ENCODE data around the gene DIMT1. TPM values are rescaled to one million over a fixed set of nuclear protein-coding genes. Genes with fewer than 3 reads are reported as not detected.

The DIMT1 gene
- total and polyA plus RNA-seq, 2 of the 8 experiments (the other 6 are each of a cell fraction or from before 2014, with no cell fraction given) = 19.3 to 42.1 TPM

DNA sequence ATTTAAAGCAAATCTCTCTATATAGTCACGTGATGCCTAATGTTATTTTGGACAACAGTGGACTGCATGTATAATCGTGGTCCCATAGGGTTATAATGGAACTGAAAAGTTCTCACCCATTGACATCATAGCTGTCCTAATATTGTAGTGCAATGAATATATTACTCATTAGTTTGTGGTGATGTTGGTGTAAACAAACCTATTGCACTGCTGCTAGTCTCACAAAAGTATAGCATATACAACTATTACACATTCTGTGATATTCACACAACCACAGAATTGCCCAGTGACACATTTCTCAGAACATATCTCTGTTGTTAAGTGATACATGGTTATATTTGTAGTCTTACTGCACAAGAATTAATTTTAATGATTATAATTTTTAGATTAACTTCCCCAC lies 46.6 kb upstream of the DIMT1 start:
- no peak overlapping the region for H2AFZ ChIP-seq (ENCODE audit: low read length)
- H3K23me2 ChIP-seq (ENCODE audit: low read depth, low read length) = peaks cover 5% of the 10 kb centered on the region; the same call in 1 of the 2 replicates
- no peak overlapping the region for H2BK15ac ChIP-seq (ENCODE audit: low read length)
- no peak overlapping the region for H4K91ac ChIP-seq (replicated peaks; ENCODE audit: insufficient read length, low read length)
- H2BK120ac ChIP-seq (replicated peaks; ENCODE audit: low read depth, low read length) = no peak overlapping the region
- DNase-seq (ENCODE audit: low read depth in 1 of 2, low spot score in 2 of 2) = no peak
- no peak overlapping the region for H4K8ac ChIP-seq (ENCODE audit: extremely low read depth, insufficient read depth, low read length)
- no peak overlapping the region for H3K4ac ChIP-seq (replicated peaks; ENCODE audit: insufficient read length, low read depth, low read length)
- no peaks in the 10 kb centered on the region for H3K9me3 ChIP-seq (ENCODE audit: insufficient read depth in 2 of 2, low read depth in 1 of 2, low read length in 1 of 2)
- no peaks in the 10 kb centered on the region for H3K4me1 ChIP-seq (replicated peaks in 1 of 4; ENCODE audit: control insufficient read depth in 3 of 4, insufficient read depth in 4 of 4, low read length in 3 of 4)
- no peak overlapping the region for H3K23ac ChIP-seq (ENCODE audit: insufficient read length)
- no peak overlapping the region for H3K14ac ChIP-seq (ENCODE audit: insufficient read length)
- no peak overlapping the region for H3K18ac ChIP-seq (ENCODE audit: extremely low read depth, low read length)
- H4K20me1 ChIP-seq (replicated peaks in 1 of 2; ENCODE audit: control insufficient read depth in 1 of 2, insufficient read depth in 2 of 2, low read length in 2 of 2) = peaks cover 0 to 5% of the 10 kb centered on the region in 2 experiments
- 0 out of 4 replicates have a peak, but pooled peaks cover 0 to 8% of the 10 kb centered on the region in 2 experiments for H3K79me2 ChIP-seq (ENCODE audit: control insufficient read depth in 1 of 2, insufficient read depth in 2 of 2, low read length in 2 of 2)
- no peak overlapping the region for H2BK5ac ChIP-seq (ENCODE audit: low read depth, low read length)
- peaks cover 0 to 18% (median 4%) of the 10 kb centered on the region in 4 experiments; a peak in 6 of 8 replicates for H3K36me3 ChIP-seq (ENCODE audit: control insufficient read depth in 2 of 4, insufficient read depth in 4 of 4, low read length in 3 of 4)
- H3K27me3 ChIP-seq (replicated peaks in 1 of 4; ENCODE audit: control insufficient read depth in 3 of 4, extremely low read depth in 1 of 4, insufficient read depth in 3 of 4, low read length in 3 of 4) = no peaks in the 10 kb centered on the region
- H3K27ac ChIP-seq (ENCODE audit: low read depth, low read length) = no peak overlapping the region
- no peak overlapping the region for H2BK20ac ChIP-seq (ENCODE audit: low read length)
- H3K56ac ChIP-seq (replicated peaks; ENCODE audit: insufficient read length, low read depth, low read length) = no peak overlapping the region
- no peak overlapping the region for H3K9ac ChIP-seq (replicated peaks in 1 of 4; ENCODE audit: extremely low read depth in 1 of 4, low read depth in 3 of 4, low read length in 3 of 4)
- no peak overlapping the region for H3K4me3 ChIP-seq (ENCODE audit: extremely low read depth in 1 of 4, insufficient read depth in 2 of 4, low read depth in 3 of 4, low read length in 4 of 4)
- H2AK5ac ChIP-seq (ENCODE audit: low read depth, low read length) = no peak overlapping the region
- no peak overlapping the region for H2BK12ac ChIP-seq (ENCODE audit: low read depth, low read length)
- WGBS, 2 experiments (ENCODE audit: extremely low coverage in 1 of 2, insufficient coverage in 1 of 2, insufficient read length in 1 of 2, insufficient replicate concordance in 2 of 2, low coverage in 1 of 2, low lambda C conversion rate in 2 of 2, missing lambda C conversion rate in 1 of 2) = 92% methylated on average over 2 of the region's 2 CpGs; no CpG with 5 or more reads in 1 of the 2 experiments
- FAIRE-seq = no peak
- ChIA-PET CTCF (ENCODE audit: partially characterized antibody) (interaction anchor here (2.2 to 4.0 kb wide), 2 partner anchors 10 to 329 kb away, joined by 8 to 18 read pairs; no protein-coding TSS in a partner anchor), POLR2A (ENCODE audit: partially characterized antibody) (no interaction called here)
- no peaks in the 10 kb centered on the region for H3K79me1 ChIP-seq (ENCODE audit: low read depth, low read length)
- no peak overlapping the region for H4K5ac ChIP-seq (ENCODE audit: insufficient read length, low read depth, low read length)
- H3K4me2 ChIP-seq (ENCODE audit: insufficient read depth in 1 of 2, low read depth in 2 of 2, low read length in 2 of 2) = no peak overlapping the region
- TF ChIP-seq JUN (IDR thresholded peaks at IDR 0.05; ENCODE audit: low read depth, low read length) = no peak
- no peak for TF ChIP-seq SUZ12 (IDR thresholded peaks at IDR 0.05; ENCODE audit: low read length)
- no peak for TF ChIP-seq CTBP2 (IDR thresholded peaks at IDR 0.05; ENCODE audit: borderline replicate concordance, insufficient read depth, insufficient read length, low read length)
